ENCODE measurements around the gene GFRA1.

DNA sequence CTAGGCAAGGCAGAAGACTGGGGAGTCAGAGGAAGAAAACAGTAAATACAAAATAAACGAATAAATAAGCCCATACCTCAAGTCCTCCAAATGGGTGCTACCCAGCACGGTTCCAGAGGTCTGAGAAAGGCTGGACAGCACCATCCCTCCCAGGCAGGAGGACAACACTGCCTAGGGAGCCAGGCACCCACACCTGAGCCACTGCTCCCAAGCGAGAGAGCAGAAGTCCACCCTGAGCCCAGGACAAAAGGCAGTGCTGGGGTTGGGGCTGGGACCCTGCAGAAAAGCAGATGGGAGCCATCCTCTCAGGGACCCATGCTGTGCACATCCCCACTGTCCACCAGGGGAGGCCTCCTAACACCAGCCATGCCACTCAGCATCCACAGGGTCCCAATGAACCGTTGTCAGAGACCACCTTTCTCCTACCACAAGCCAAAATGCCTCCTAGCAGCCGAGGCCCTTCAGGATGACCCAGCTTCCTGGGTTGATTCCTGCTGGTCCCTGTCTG is 16.2 kb downstream of the GFRA1 start:
- TF ChIP-seq, protein P1, sequence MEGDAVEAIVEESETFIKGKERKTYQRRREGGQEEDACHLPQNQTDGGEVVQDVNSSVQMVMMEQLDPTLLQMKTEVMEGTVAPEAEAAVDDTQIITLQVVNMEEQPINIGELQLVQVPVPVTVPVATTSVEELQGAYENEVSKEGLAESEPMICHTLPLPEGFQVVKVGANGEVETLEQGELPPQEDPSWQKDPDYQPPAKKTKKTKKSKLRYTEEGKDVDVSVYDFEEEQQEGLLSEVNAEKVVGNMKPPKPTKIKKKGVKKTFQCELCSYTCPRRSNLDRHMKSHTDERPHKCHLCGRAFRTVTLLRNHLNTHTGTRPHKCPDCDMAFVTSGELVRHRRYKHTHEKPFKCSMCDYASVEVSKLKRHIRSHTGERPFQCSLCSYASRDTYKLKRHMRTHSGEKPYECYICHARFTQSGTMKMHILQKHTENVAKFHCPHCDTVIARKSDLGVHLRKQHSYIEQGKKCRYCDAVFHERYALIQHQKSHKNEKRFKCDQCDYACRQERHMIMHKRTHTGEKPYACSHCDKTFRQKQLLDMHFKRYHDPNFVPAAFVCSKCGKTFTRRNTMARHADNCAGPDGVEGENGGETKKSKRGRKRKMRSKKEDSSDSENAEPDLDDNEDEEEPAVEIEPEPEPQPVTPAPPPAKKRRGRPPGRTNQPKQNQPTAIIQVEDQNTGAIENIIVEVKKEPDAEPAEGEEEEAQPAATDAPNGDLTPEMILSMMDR (IDR thresholded peaks at IDR 0.05; ENCODE audit: low read depth, low read length), result no peak
- TF ChIP-seq POLR2A (IDR thresholded peaks at IDR 0.05; ENCODE audit: extremely low read depth, insufficient read length) (no peak), MYC (IDR thresholded peaks at IDR 0.05; ENCODE audit: low read depth, low read length) (no peak)

Data from NB4 (cell line).